MM.1S (cell line): ENCODE data around the gene GUCY1A2.

Experiments used
- CTCF ChIP-seq: fragments of 300-600 bp; sonication (generic); IDR thresholded peaks from 2 replicates; pipeline ENCODE4 v1.5.1; 2016; ENCODE audit warnings: antibody characterized with exemption, low read length, mixed read lengths
- EZH2 ChIP-seq: fragments of 300-600 bp; sonication (generic); optimal IDR thresholded peaks from 2 replicates; pipeline ENCODE3; 2017; ENCODE audit warnings: low read depth, mild to moderate bottlenecking, antibody characterized with exemption, low read length, mixed read lengths
- EZH2phosphoT487 ChIP-seq: fragments of 300-600 bp; sonication (generic); IDR thresholded peaks from 2 replicates; pipeline ENCODE4 v1.6.1; 2018; ENCODE audit warnings: antibody characterized with exemption, low read length

GRCh38 chr11:106785913-106786650 is 232.2 kb downstream of the GUCY1A2 start:
- no peak for TF ChIP-seq CTCF
- no peak for TF ChIP-seq EZH2
- no peak for TF ChIP-seq EZH2phosphoT487
